ENCODE data around the gene CORO6. TPM values are rescaled to one million over a fixed set of nuclear protein-coding genes. Genes with fewer than 3 reads are reported as not detected.
A peak's percentile ranks its signal among the peaks of the same experiment; 100 is the strongest.
"Not testable (repeated sequence)": the region's sequence is repeated elsewhere in the genome, so short reads cannot be mapped to it uniquely, and the experiment has no call there.

CORO6 gene
- total RNA-seq = 0.82 TPM

- DNase-seq (ENCODE audit: low spot score in 2 of 2) = peak; percentile 63 to 82
- FAIRE-seq = no peak
These were observed at the start of gene CORO6 for GRCh38 chr17:29622337-29623282. CORO6 (minus strand) TSS chr17:29622912; CDS start chr17:29621421, 1,491 bp downstream.

- no peak for DNase-seq (ENCODE audit: low spot score in 2 of 2)
- FAIRE-seq = no peak
These were observed 48.9 kb upstream of the CORO6 start for GRCh38 chr17:29671661-29672060.

GRCh38 chr17:29669266-29669665 is 46.6 kb upstream of the CORO6 start:
- FAIRE-seq = no peak

GRCh38 chr17:29667969-29668368 is 45.3 kb upstream of the CORO6 start:
- FAIRE-seq (no peak), DNase-seq (ENCODE audit: low spot score in 2 of 2) (no peak)

More at GRCh38 chr17:29669266-29669665, 46.6 kb upstream of the CORO6 start:
- DNase-seq (ENCODE audit: low spot score in 2 of 2) = no peak

- no peak for FAIRE-seq
- DNase-seq (ENCODE audit: low spot score in 2 of 2) = no peak
These were observed 42.7 kb upstream of the CORO6 start for GRCh38 chr17:29665481-29665810.

GRCh38 chr17:29664743-29665480 is 42.2 kb upstream of the CORO6 start:
- no peak for DNase-seq (ENCODE audit: low spot score in 2 of 2)
- no peak for FAIRE-seq

- no peak for FAIRE-seq
These were observed 40.4 kb upstream of the CORO6 start for GRCh38 chr17:29663155-29663554.

GRCh38 chr17:29661213-29661612 is 38.5 kb upstream of the CORO6 start:
- FAIRE-seq = no peak
- no peak for DNase-seq (ENCODE audit: low spot score in 2 of 2)

More at GRCh38 chr17:29663155-29663554, 40.4 kb upstream of the CORO6 start:
- DNase-seq (ENCODE audit: low spot score in 2 of 2) = no peak

- FAIRE-seq (no peak), DNase-seq (ENCODE audit: low spot score in 2 of 2) (no peak)
These were observed 36.4 kb upstream of the CORO6 start for GRCh38 chr17:29659155-29659554.

GRCh38 chr17:29655323-29655722 is 32.6 kb upstream of the CORO6 start:
- no peak for FAIRE-seq

GRCh38 chr17:29653995-29654714 is 31.4 kb upstream of the CORO6 start:
- DNase-seq (ENCODE audit: low spot score in 2 of 2) (no peak), FAIRE-seq (no peak)

More at GRCh38 chr17:29655323-29655722, 32.6 kb upstream of the CORO6 start:
- DNase-seq (ENCODE audit: low spot score in 2 of 2) = no peak

GRCh38 chr17:29652976-29653375 is 30.3 kb upstream of the CORO6 start:
- no peak for DNase-seq (ENCODE audit: low spot score in 2 of 2)
- no peak for FAIRE-seq

GRCh38 chr17:29651913-29652312 is 29.2 kb upstream of the CORO6 start:
- not testable (repeated sequence) for FAIRE-seq; DNase-seq (ENCODE audit: low spot score in 2 of 2)

- no peak for DNase-seq (ENCODE audit: low spot score in 2 of 2)
These were observed 27.7 kb upstream of the CORO6 start for GRCh38 chr17:29650396-29650795.

GRCh38 chr17:29649359-29649758 is 26.6 kb upstream of the CORO6 start:
- DNase-seq (ENCODE audit: low spot score in 2 of 2) (no peak), FAIRE-seq (no peak)

More at GRCh38 chr17:29650396-29650795, 27.7 kb upstream of the CORO6 start:
- no peak for FAIRE-seq

GRCh38 chr17:29648005-29648404 is 25.3 kb upstream of the CORO6 start:
- FAIRE-seq = no peak

GRCh38 chr17:29645515-29646051 is 22.9 kb upstream of the CORO6 start:
- DNase-seq (ENCODE audit: low spot score in 2 of 2) (no peak), FAIRE-seq (no peak)

More at GRCh38 chr17:29648005-29648404, 25.3 kb upstream of the CORO6 start:
- no peak for DNase-seq (ENCODE audit: low spot score in 2 of 2)

GRCh38 chr17:29643817-29644160 is 21.1 kb upstream of the CORO6 start:
- no peak for FAIRE-seq
- no peak for DNase-seq (ENCODE audit: low spot score in 2 of 2)

GRCh38 chr17:29642171-29642611 is 19.5 kb upstream of the CORO6 start:
- DNase-seq (ENCODE audit: low spot score in 2 of 2) (no peak), FAIRE-seq (no peak)

GRCh38 chr17:29640981-29641642 is 18.4 kb upstream of the CORO6 start:
- FAIRE-seq = no peak
- DNase-seq (ENCODE audit: low spot score in 2 of 2) = no peak

Data from frontal cortex (tissue), 4 donors.